Neural crest cell (in vitro differentiated cells): ENCODE results near the gene GUCY1A2. TPM values are rescaled to one million over a fixed set of nuclear protein-coding genes. Genes with fewer than 3 reads are reported as not detected.

Experiments
- DNase-seq: peaks from one replicate; pipeline ENCODE4 v3.0.0; 2021; ENCODE audit warnings: low read depth, mixed read lengths, low spot score
- H3K27ac Mint-ChIP-seq: one replicate; pipeline ENCODE4 v1.8.0; 2021; ENCODE audit warnings: mild to moderate bottlenecking, mixed read lengths; ENCODE audit not compliant: unreplicated experiment
- H3K27me3 Mint-ChIP-seq: 2 replicates; pipeline ENCODE4 v1.8.0; 2021; ENCODE audit warnings: low read depth, mild to moderate bottlenecking, mixed read lengths
- H3K36me3 Mint-ChIP-seq: 2 replicates; pipeline ENCODE4 v1.8.0; 2021; ENCODE audit warnings: low read depth, mild to moderate bottlenecking, mixed read lengths
- H3K4me1 Mint-ChIP-seq: 2 replicates; pipeline ENCODE4 v1.8.0; 2021; ENCODE audit warnings: mixed read lengths
- H3K4me3 Mint-ChIP-seq: one replicate; pipeline ENCODE4 v1.8.0; 2021; ENCODE audit warnings: mild to moderate bottlenecking, mixed read lengths
- H3K9me3 Mint-ChIP-seq: 2 replicates; pipeline ENCODE4 v1.8.0; 2021; ENCODE audit warnings: mixed read lengths
- CTCF ChIP-seq: fragments of 200-600 bp; sonication (generic); conservative IDR thresholded peaks from 2 replicates; pipeline ENCODE4 v1.5.0; 2021; ENCODE audit warnings: antibody characterized with exemption, mild to moderate bottlenecking
- total RNA-seq: library from RNA; stranded (reverse); gene quantifications from 2 replicates; pipeline ENCODE4 v1.2.1, GENCODE V29; 2021

Gene GUCY1A2
- total RNA-seq, 1 donor from 2014 or later, result 4.0 TPM

GRCh38 chr11:106872246-106872645, 146.0 kb downstream of the GUCY1A2 start:
- H3K27ac Mint-ChIP-seq, result no peak overlapping the region
- TF ChIP-seq CTCF, result no peak
- no peak for DNase-seq
- H3K36me3 Mint-ChIP-seq, result no peaks in the 10 kb centered on the region
- H3K27me3 Mint-ChIP-seq, result no peaks in the 10 kb centered on the region
- peaks cover 6% of the 10 kb centered on the region for H3K9me3 Mint-ChIP-seq
- H3K4me3 Mint-ChIP-seq, result no peak overlapping the region
- H3K4me1 Mint-ChIP-seq, result no peaks in the 10 kb centered on the region

GRCh38 chr11:106858200-106858599, 160.1 kb downstream of the GUCY1A2 start:
- no peak for DNase-seq
- Mint-ChIP-seq H3K27ac (no peak overlapping the region), H3K4me1 (peaks cover 3% of the 10 kb centered on the region), H3K27me3 (no peaks in the 10 kb centered on the region), H3K9me3 (peaks cover 2% of the 10 kb centered on the region), H3K4me3 (no peak overlapping the region), H3K36me3 (peaks cover 3% of the 10 kb centered on the region)
- no peak for TF ChIP-seq CTCF

- Mint-ChIP-seq H3K36me3 (peaks cover 4% of the 10 kb centered on the region), H3K4me1 (no peaks in the 10 kb centered on the region), H3K27ac (no peak overlapping the region)
Measured at GRCh38 chr11:106856566-106856965, 161.7 kb downstream of the GUCY1A2 start.

GRCh38 chr11:106854429-106854828, 163.8 kb downstream of the GUCY1A2 start:
- Mint-ChIP-seq H3K27ac (no peak overlapping the region), H3K4me3 (no peak overlapping the region)
- no peak for TF ChIP-seq CTCF

More at GRCh38 chr11:106856566-106856965, 161.7 kb downstream of the GUCY1A2 start:
- no peak for DNase-seq
- Mint-ChIP-seq H3K4me3 (no peak overlapping the region), H3K27me3 (no peaks in the 10 kb centered on the region), H3K9me3 (peaks cover 6% of the 10 kb centered on the region)
- TF ChIP-seq CTCF, result no peak

GRCh38 chr11:106853850-106854401, 164.3 kb downstream of the GUCY1A2 start:
- Mint-ChIP-seq H3K4me1 (peaks cover 11% of the 10 kb centered on the region), H3K36me3 (peaks cover 4% of the 10 kb centered on the region), H3K27ac (no peak overlapping the region), H3K27me3 (no peaks in the 10 kb centered on the region), H3K9me3 (peaks cover 6% of the 10 kb centered on the region), H3K4me3 (no peak overlapping the region)
- no peak for TF ChIP-seq CTCF
- no peak for DNase-seq

More at GRCh38 chr11:106854429-106854828, 163.8 kb downstream of the GUCY1A2 start:
- Mint-ChIP-seq H3K9me3 (peaks cover 6% of the 10 kb centered on the region), H3K27me3 (no peaks in the 10 kb centered on the region), H3K4me1 (peaks cover 11% of the 10 kb centered on the region), H3K36me3 (peaks cover 4% of the 10 kb centered on the region)
- DNase-seq, result no peak
